HG02943 (cell line): ENCODE measurements around the gene GIPC2.
A peak's percentile ranks its signal among the peaks of the same experiment; 100 is the strongest.
"Not testable (repeated sequence)": the region's sequence is repeated elsewhere in the genome, so short reads cannot be mapped to it uniquely, and the experiment has no call there.

Source experiments
- ATAC-seq: cut with Tn5 transposase; IDR thresholded peaks from one replicate; pipeline ENCODE4 v1.9.1; 2021; ENCODE audit warnings: mild to moderate bottlenecking, low read depth, moderate library complexity; ENCODE audit not compliant: unreplicated experiment

Gene GIPC2

GRCh38 chr1:78091886-78092285 is 46.1 kb downstream of the GIPC2 start:
- ATAC-seq, result no peak

GRCh38 chr1:78092643-78093042 is 46.9 kb downstream of the GIPC2 start:
- ATAC-seq, result no peak

- ATAC-seq, result no peak
Measured at GRCh38 chr1:78093560-78093959, 47.8 kb downstream of the GIPC2 start.

- no peak for ATAC-seq
Measured at GRCh38 chr1:78094639-78095038, 48.9 kb downstream of the GIPC2 start.

GRCh38 chr1:78095593-78095992 is 49.8 kb downstream of the GIPC2 start:
- no peak for ATAC-seq

GRCh38 chr1:78096017-78096416 is 50.3 kb downstream of the GIPC2 start:
- ATAC-seq, result no peak

- no peak for ATAC-seq
Measured at GRCh38 chr1:78096976-78097375, 51.2 kb downstream of the GIPC2 start.

GRCh38 chr1:78101051-78101450 is 55.3 kb downstream of the GIPC2 start:
- no peak for ATAC-seq

GRCh38 chr1:78101514-78101913 is 55.7 kb downstream of the GIPC2 start:
- ATAC-seq, result no peak

- no peak for ATAC-seq
Measured at GRCh38 chr1:78102082-78102481, 56.3 kb downstream of the GIPC2 start.

GRCh38 chr1:78102916-78103315 is 57.1 kb downstream of the GIPC2 start:
- no peak for ATAC-seq

GRCh38 chr1:78104322-78104721 is 58.6 kb downstream of the GIPC2 start:
- ATAC-seq, result no peak

- ATAC-seq, result not testable (repeated sequence)
Measured at GRCh38 chr1:78109659-78110058, 63.9 kb downstream of the GIPC2 start.

GRCh38 chr1:78113156-78113916 is 67.6 kb downstream of the GIPC2 start:
- ATAC-seq, result no peak

GRCh38 chr1:78114034-78114956 is 68.5 kb downstream of the GIPC2 start:
- ATAC-seq, result peak; percentile 94

GRCh38 chr1:78120485-78120884 is 74.7 kb downstream of the GIPC2 start:
- ATAC-seq, result not testable (repeated sequence)

- no peak for ATAC-seq
Measured at GRCh38 chr1:78121710-78122109, 75.9 kb downstream of the GIPC2 start.

- no peak for ATAC-seq
Measured at GRCh38 chr1:78122389-78122788, 76.6 kb downstream of the GIPC2 start.

- ATAC-seq, result no peak
Measured at GRCh38 chr1:78126506-78126905, 80.7 kb downstream of the GIPC2 start.

GRCh38 chr1:78132174-78132947 is 86.6 kb downstream of the GIPC2 start:
- no peak for ATAC-seq

GRCh38 chr1:78132948-78133322 is 87.2 kb downstream of the GIPC2 start:
- ATAC-seq, result no peak
